Pons (tissue), 1 donor: ENCODE measurements around the gene ITPKC.

Experiments used
- DNase-seq: peaks from one replicate; pipeline ENCODE4 v3.0.0-alpha.2; 2016; ENCODE audit warnings: low spot score

ITPKC gene

GRCh38 chr19:40690693-40691420, 26.1 kb upstream of the ITPKC start:
- DNase-seq: peak; percentile 77

GRCh38 chr19:40691421-40692211, 25.3 kb upstream of the ITPKC start:
- no peak for DNase-seq

GRCh38 chr19:40692212-40692551, 24.7 kb upstream of the ITPKC start:
- no peak for DNase-seq

GRCh38 chr19:40693150-40693788, 23.6 kb upstream of the ITPKC start:
- DNase-seq: no peak

- no peak for DNase-seq
These were observed 23.0 kb upstream of the ITPKC start for GRCh38 chr19:40693896-40694295.

- no peak for DNase-seq
These were observed 21.0 kb upstream of the ITPKC start for GRCh38 chr19:40695881-40696280.

- no peak for DNase-seq
These were observed 19.9 kb upstream of the ITPKC start for GRCh38 chr19:40697007-40697406.

- DNase-seq: no peak
These were observed 16.8 kb upstream of the ITPKC start for GRCh38 chr19:40700083-40700482.

GRCh38 chr19:40701758-40702157, 15.2 kb upstream of the ITPKC start:
- no peak for DNase-seq

GRCh38 chr19:40702337-40703012, 14.4 kb upstream of the ITPKC start:
- DNase-seq: no peak

GRCh38 chr19:40703029-40703755, 13.7 kb upstream of the ITPKC start:
- no peak for DNase-seq

GRCh38 chr19:40704491-40705361, 12.2 kb upstream of the ITPKC start:
- no peak for DNase-seq

GRCh38 chr19:40705362-40705651, 11.6 kb upstream of the ITPKC start:
- DNase-seq: no peak

GRCh38 chr19:40705950-40706619, 10.8 kb upstream of the ITPKC start:
- DNase-seq: no peak

GRCh38 chr19:40707615-40708014, 9.3 kb upstream of the ITPKC start:
- DNase-seq: no peak

- no peak for DNase-seq
These were observed 7.1 kb upstream of the ITPKC start for GRCh38 chr19:40709817-40710216.

- DNase-seq: no peak
These were observed 3.0 kb upstream of the ITPKC start for GRCh38 chr19:40713939-40714338.

- peak; percentile 96 for DNase-seq
These were observed 2.2 kb upstream of the ITPKC start for GRCh38 chr19:40714441-40715299.

- DNase-seq: no peak
These were observed 856 bp upstream of the ITPKC start for GRCh38 chr19:40716031-40716481.
